Spleen (tissue), 11 donors: ENCODE measurements around the gene C10orf67. TPM values are rescaled to one million over a fixed set of nuclear protein-coding genes. Genes with fewer than 3 reads are reported as not detected.

Source experiments
- DNase-seq: peaks from one replicate; pipeline ENCODE4 v3.0.0-alpha.2; 2020
- H3K27ac ChIP-seq, 8 donors: fragments of 200-600 bp; sonication (generic) in 7 of 8; 1 replicate in 4 of 8; 2 replicates in 4 of 8; pipeline versions ENCODE4 v1.5.0 to v1.8.0; 2016 to 2021; ENCODE audit warnings: inconsistent platforms in 4 of 8, mild to moderate bottlenecking in 4 of 8, moderate library complexity in 1 of 8
- H3K27me3 ChIP-seq, 7 donors: fragments of 200-600 bp; sonication (generic) in 6 of 7; replicated peaks in 1 of 7; 1 replicate in 4 of 7; 2 replicates in 3 of 7; pipeline versions ENCODE4 v1.5.0 to v1.8.0; 2016 to 2021; ENCODE audit warnings: inconsistent platforms in 3 of 7, mild to moderate bottlenecking in 1 of 7
- H3K36me3 ChIP-seq, 6 donors: fragments of 200-600 bp; sonication (generic) in 5 of 6; 1 replicate in 4 of 6; 2 replicates in 2 of 6; pipeline versions ENCODE4 v1.5.0 to v1.8.0; 2016 to 2021; ENCODE audit warnings: inconsistent platforms in 2 of 6
- H3K4me1 ChIP-seq, 6 donors: fragments of 200-600 bp; sonication (generic) in 5 of 6; 1 replicate in 3 of 6; 2 replicates in 3 of 6; pipeline versions ENCODE4 v1.5.0 to v1.8.0; 2016 to 2021; ENCODE audit warnings: inconsistent platforms in 3 of 6
- H3K4me3 ChIP-seq, 8 donors: fragments of 200-600 bp; sonication (generic) in 7 of 8; 1 replicate in 4 of 8; 2 replicates in 4 of 8; pipeline versions ENCODE4 v1.5.0 to v1.8.0; 2016 to 2021; ENCODE audit warnings: inconsistent platforms in 4 of 8, mild to moderate bottlenecking in 4 of 8, moderate library complexity in 2 of 8
- H3K9me3 ChIP-seq, 8 donors: fragments of 200-600 bp; sonication (generic) in 7 of 8; 1 replicate in 4 of 8; 2 replicates in 4 of 8; pipeline versions ENCODE4 v1.5.0 to v1.8.0; 2016 to 2021; ENCODE audit warnings: inconsistent platforms in 4 of 8
- POLR2A ChIP-seq, 3 donors: fragments of 450-650 bp; IDR thresholded peaks; one replicate each; pipeline ENCODE4 v1.5.1; 2017; ENCODE audit warnings: antibody characterized with exemption in 3 of 3, mild to moderate bottlenecking in 1 of 3
- POLR2AphosphoS5 ChIP-seq, 3 donors: sonication (generic); formaldehyde crosslinking; IDR thresholded peaks; one replicate each; pipeline ENCODE4 v1.5.1; 2017; ENCODE audit warnings: antibody characterized with exemption in 3 of 3
- WGBS, 5 donors: extraction: QIAGEN DNeasy Blood & Tissue Kit in 3 of 5; methylation state at CpG; one replicate each; pipeline versions ENCODE4 v1.1.5 to v1.1.7; 2013 to 2018; 5-methylcytosine and 5-hydroxymethylcytosine counted together
- intact Hi-C: fragments of 100-400 bp; cut with DNase I; formaldehyde crosslinking; loops from one replicate; pipeline ENCODE4 v1.15.0; 2023; ENCODE audit warnings: low total_unique reads
- polyA plus RNA-seq, 3 donors: library from polyadenylated mRNA; stranded (reverse); fragments of 200-250 nt; gene quantifications; one replicate each; pipeline ENCODE4 v1.2.1, GENCODE V29; 2013
- total RNA-seq, 7 donors: library from RNA; depleted of rRNA in 3 of 7; stranded (reverse); fragments of >200 nt in 3 of 7; fragmentation: NEBNext Ultra II Directional in 4 of 7; extraction: Animal tissue kit (Norgen Biotek cat#: 25700) in 4 of 7; gene quantifications; one replicate each; pipeline versions ENCODE4 v1.1.0 to v1.2.1, GENCODE V29; 2016 to 2021
- TF ChIP-seq, protein P1 (sequence below), 11 experiments: fragments of 200-600 bp in 7 of 11; fragments of 450-650 bp in 4 of 11; sonication (generic) in 4 of 11; IDR thresholded peaks in 8 of 11; conservative IDR thresholded peaks in 3 of 11; 1 replicate in 7 of 11; 2 replicates in 4 of 11; pipeline versions ENCODE4 v1.4.0 to v1.8.0; 2016 to 2021; ENCODE audit warnings: antibody characterized with exemption in 11 of 11, inconsistent platforms in 4 of 11, mild to moderate bottlenecking in 1 of 11
- donor health status: healthy with polysubstance abuse.
- donor health status: DM: no; HTN: no; CAD: no; lungs with moderate emphysema.
- donor health status: DM: no; HTN: no; CAD: no.
- donor health status: Bipolar disorder and iron deficiency.
- donor health status: healthy.
- donor health status: DM: no; HTN: no; CAD: no.
- donor health status: DM: yes; HTN: yes; CAD: no.

The C10orf67 gene
- total and polyA plus RNA-seq, 10 donors: 0.02 to 0.32 (median 0.21) TPM; not detected in 4

- intact Hi-C loops: no loop called here
- H3K9me3 ChIP-seq: no peaks in the 10 kb centered on the region
- TF ChIP-seq, protein P1, sequence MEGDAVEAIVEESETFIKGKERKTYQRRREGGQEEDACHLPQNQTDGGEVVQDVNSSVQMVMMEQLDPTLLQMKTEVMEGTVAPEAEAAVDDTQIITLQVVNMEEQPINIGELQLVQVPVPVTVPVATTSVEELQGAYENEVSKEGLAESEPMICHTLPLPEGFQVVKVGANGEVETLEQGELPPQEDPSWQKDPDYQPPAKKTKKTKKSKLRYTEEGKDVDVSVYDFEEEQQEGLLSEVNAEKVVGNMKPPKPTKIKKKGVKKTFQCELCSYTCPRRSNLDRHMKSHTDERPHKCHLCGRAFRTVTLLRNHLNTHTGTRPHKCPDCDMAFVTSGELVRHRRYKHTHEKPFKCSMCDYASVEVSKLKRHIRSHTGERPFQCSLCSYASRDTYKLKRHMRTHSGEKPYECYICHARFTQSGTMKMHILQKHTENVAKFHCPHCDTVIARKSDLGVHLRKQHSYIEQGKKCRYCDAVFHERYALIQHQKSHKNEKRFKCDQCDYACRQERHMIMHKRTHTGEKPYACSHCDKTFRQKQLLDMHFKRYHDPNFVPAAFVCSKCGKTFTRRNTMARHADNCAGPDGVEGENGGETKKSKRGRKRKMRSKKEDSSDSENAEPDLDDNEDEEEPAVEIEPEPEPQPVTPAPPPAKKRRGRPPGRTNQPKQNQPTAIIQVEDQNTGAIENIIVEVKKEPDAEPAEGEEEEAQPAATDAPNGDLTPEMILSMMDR (IDR thresholded peaks at IDR 0.05 in 8 of 11, conservative IDR thresholded peaks at IDR 0.05 in 3 of 11): no peak
- TF ChIP-seq POLR2A (IDR thresholded peaks at IDR 0.05) (no peak), POLR2AphosphoS5 (IDR thresholded peaks at IDR 0.05) (no peak)
- H3K4me1 ChIP-seq: peaks cover 0 to 21% (median 5%) of the 10 kb centered on the region in 6 donors
- H3K27me3 ChIP-seq: peaks cover 4 to 100% (median 87%) of the 10 kb centered on the region in 7 donors
- WGBS, 5 donors: 2 to 5% (median 3%) methylated on average over 18 to 60 of the region's 60 CpGs
- no peaks in the 10 kb centered on the region for H3K36me3 ChIP-seq
- H3K27ac ChIP-seq: no peak overlapping the region
- DNase-seq: no peak
- H3K4me3 ChIP-seq: peak overlapping the region in 2 of 8 donors; percentile 4 to 5
These were observed 145.4 kb downstream of the C10orf67 start for GRCh38 chr10:23198940-23199767.

GRCh38 chr10:23198610-23198939 is 146.0 kb downstream of the C10orf67 start:
- H3K27ac ChIP-seq: no peak overlapping the region
- DNase-seq: no peak
- peaks cover 4 to 100% (median 87%) of the 10 kb centered on the region in 7 donors for H3K27me3 ChIP-seq
- WGBS, 5 donors: 0 to 7% (median 4%) methylated on average over 8 to 13 of the region's 13 CpGs
- no peak for TF ChIP-seq POLR2A (IDR thresholded peaks at IDR 0.05)
- no peaks in the 10 kb centered on the region for H3K36me3 ChIP-seq
- intact Hi-C loops: no loop called here
- no peaks in the 10 kb centered on the region for H3K9me3 ChIP-seq
- H3K4me1 ChIP-seq: peaks cover 0 to 21% (median 5%) of the 10 kb centered on the region in 6 donors
- H3K4me3 ChIP-seq: no peak overlapping the region

- intact Hi-C loops: no loop called here
- H3K36me3 ChIP-seq: no peaks in the 10 kb centered on the region
- no peak overlapping the region for H3K4me3 ChIP-seq
- H3K9me3 ChIP-seq: no peaks in the 10 kb centered on the region
- TF ChIP-seq, protein P1 (IDR thresholded peaks at IDR 0.05 in 8 of 11, conservative IDR thresholded peaks at IDR 0.05 in 3 of 11): no peak
- TF ChIP-seq POLR2AphosphoS5 (IDR thresholded peaks at IDR 0.05): no peak
- TF ChIP-seq POLR2A (IDR thresholded peaks at IDR 0.05): no peak
- DNase-seq: no peak
- peaks cover 0 to 27% (median 7%) of the 10 kb centered on the region in 6 donors for H3K4me1 ChIP-seq
- no peak overlapping the region for H3K27ac ChIP-seq
- peaks cover 4 to 100% (median 84%) of the 10 kb centered on the region in 7 donors for H3K27me3 ChIP-seq
- 3 to 11% (median 7%) methylated on average over 12 of the region's 12 CpGs for WGBS, 5 donors
These were observed 147.2 kb downstream of the C10orf67 start for GRCh38 chr10:23197416-23197861.

- WGBS, 5 donors: 17 to 24% (median 20%) methylated on average over 3 of the region's 3 CpGs
- peaks cover 0 to 32% (median 12%) of the 10 kb centered on the region in 6 donors for H3K4me1 ChIP-seq
- H3K27me3 ChIP-seq: peaks cover 4 to 100% (median 85%) of the 10 kb centered on the region in 7 donors
- H3K4me3 ChIP-seq: no peak overlapping the region
- H3K9me3 ChIP-seq: no peaks in the 10 kb centered on the region
- no peaks in the 10 kb centered on the region for H3K36me3 ChIP-seq
- TF ChIP-seq, protein P1 (IDR thresholded peaks at IDR 0.05 in 8 of 11, conservative IDR thresholded peaks at IDR 0.05 in 3 of 11): no peak
- no peak for TF ChIP-seq POLR2A (IDR thresholded peaks at IDR 0.05)
- no peak for TF ChIP-seq POLR2AphosphoS5 (IDR thresholded peaks at IDR 0.05)
- H3K27ac ChIP-seq: no peak overlapping the region
- no peak for DNase-seq
- intact Hi-C loops: no loop called here
These were observed 147.7 kb downstream of the C10orf67 start for GRCh38 chr10:23196915-23197314.
